Measurements from ENCODE around the gene ARMC8.

DNA sequence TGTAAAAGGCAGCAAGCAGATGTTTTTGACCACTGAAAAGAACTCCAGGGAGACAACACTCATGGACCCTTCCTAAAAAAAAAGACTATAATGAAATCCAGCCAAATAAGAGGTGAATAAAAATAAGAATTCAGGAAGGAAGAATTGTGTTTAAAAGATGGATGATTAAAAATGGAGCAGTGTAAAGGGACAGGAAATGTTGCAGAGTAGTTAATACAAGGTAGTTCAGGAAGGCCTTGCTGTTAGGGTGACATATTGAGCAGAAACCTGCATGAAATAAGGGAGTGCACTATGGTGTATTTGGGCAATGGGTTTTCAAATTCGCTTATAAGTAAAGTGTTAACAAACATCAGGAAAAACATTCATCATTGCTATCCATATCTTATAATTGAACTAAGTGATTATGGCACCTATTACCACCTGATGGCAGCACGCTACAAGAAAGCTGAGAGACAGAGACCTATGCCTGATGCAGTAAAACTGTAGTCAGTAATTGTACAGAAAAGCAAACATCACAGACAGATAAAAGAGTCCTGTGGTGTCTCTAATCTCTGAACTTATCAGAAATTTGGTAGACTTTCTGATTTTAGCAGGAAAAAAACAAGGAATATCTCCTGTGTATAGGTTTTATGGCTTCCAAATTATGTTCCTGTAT lies 6.6 kb upstream of the ARMC8 start:
- no peak for TF ChIP-seq POLR2A (IDR thresholded peaks at IDR 0.05)
- TF ChIP-seq, protein P1, sequence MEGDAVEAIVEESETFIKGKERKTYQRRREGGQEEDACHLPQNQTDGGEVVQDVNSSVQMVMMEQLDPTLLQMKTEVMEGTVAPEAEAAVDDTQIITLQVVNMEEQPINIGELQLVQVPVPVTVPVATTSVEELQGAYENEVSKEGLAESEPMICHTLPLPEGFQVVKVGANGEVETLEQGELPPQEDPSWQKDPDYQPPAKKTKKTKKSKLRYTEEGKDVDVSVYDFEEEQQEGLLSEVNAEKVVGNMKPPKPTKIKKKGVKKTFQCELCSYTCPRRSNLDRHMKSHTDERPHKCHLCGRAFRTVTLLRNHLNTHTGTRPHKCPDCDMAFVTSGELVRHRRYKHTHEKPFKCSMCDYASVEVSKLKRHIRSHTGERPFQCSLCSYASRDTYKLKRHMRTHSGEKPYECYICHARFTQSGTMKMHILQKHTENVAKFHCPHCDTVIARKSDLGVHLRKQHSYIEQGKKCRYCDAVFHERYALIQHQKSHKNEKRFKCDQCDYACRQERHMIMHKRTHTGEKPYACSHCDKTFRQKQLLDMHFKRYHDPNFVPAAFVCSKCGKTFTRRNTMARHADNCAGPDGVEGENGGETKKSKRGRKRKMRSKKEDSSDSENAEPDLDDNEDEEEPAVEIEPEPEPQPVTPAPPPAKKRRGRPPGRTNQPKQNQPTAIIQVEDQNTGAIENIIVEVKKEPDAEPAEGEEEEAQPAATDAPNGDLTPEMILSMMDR (IDR thresholded peaks at IDR 0.05): no peak
